ENCODE results near the gene PCSK1. TPM values are rescaled to one million over a fixed set of nuclear protein-coding genes. Genes with fewer than 3 reads are reported as not detected.

Gene PCSK1
- total RNA-seq, 1 experiment from 2014 or later = not detected

DNA sequence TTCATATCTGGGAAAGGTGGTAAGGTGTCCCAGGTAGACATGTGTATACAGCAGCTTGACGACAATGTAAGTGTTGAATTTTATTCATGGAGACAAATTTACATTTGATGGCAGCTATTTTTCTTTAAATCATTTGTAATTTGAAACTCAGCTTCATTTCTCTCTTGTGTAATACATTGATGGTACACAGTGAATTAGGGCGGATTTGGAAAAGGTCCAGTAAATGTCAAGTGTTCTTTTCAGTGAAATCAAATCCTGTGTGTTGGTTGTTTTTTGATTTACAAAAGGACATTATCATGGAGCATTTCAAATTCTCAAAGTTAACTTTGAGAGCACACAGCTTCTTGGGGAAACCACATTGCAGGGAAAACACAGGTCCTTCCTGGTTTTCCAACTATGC, 30.0 kb upstream of the PCSK1 start:
- Histone ChIP-seq H3K9ac (ENCODE audit: low read length) (no peak overlapping the region), H3K36me3 (ENCODE audit: control insufficient read depth in 1 of 2, insufficient read depth in 2 of 2, low read length in 2 of 2) (no peaks in the 10 kb centered on the region), H4K20me1 (ENCODE audit: insufficient read depth) (no peaks in the 10 kb centered on the region), H3K4me1 (ENCODE audit: control insufficient read depth in 1 of 2, insufficient read depth in 2 of 2, low read length in 2 of 2) (no peaks in the 10 kb centered on the region), H2AFZ (ENCODE audit: low read depth, low read length, poor library complexity, severe bottlenecking) (no peak overlapping the region), H3K4me2 (ENCODE audit: low read length) (no peak overlapping the region), H3K9me2 (ENCODE audit: insufficient read depth) (no peaks in the 10 kb centered on the region), H3K9me3 (ENCODE audit: control insufficient read depth in 1 of 2, insufficient read depth in 1 of 2, low read depth in 1 of 2, low read length in 2 of 2) (no peaks in the 10 kb centered on the region), H3K4me3 (replicated peaks in 1 of 2; ENCODE audit: low read depth in 1 of 2, low read length in 2 of 2) (no peak overlapping the region), H3K27ac (ENCODE audit: low read depth, low read length) (no peak overlapping the region), H3K79me2 (ENCODE audit: insufficient read depth, low read length) (no peaks in the 10 kb centered on the region), H3K27me3 (ENCODE audit: insufficient read depth, low read length) (peaks cover 22% of the 10 kb centered on the region)
- TF ChIP-seq POLR2AphosphoS5 (IDR thresholded peaks at IDR 0.05; ENCODE audit: low read depth, low read length) (no peak), YY1 (IDR thresholded peaks at IDR 0.05; ENCODE audit: extremely low read depth, insufficient replicate concordance, low read depth, low read length) (no peak), POLR2A (IDR thresholded peaks at IDR 0.05; ENCODE audit: borderline replicate concordance, extremely low read depth, insufficient read depth, insufficient read length) (no peak), SIN3A (IDR thresholded peaks at IDR 0.05; ENCODE audit: low read depth) (no peak)
- BruUV-seq (replicated peaks) = no TSS peak
- ChIA-PET CTCF (no interaction called here), RAD21 (ENCODE audit: low non-redundant PET in 1 of 2, low total read pairs in 2 of 2, uncharacterized antibody in 2 of 2, unreplicated experiment in 2 of 2) (no interaction called here), POLR2A (no interaction called here)
- DNase-seq (ENCODE audit: low read depth, low spot score) (no peak), ATAC-seq (no peak)
- intact Hi-C loops (cut with micrococcal nuclease) = no loop called here

DNA sequence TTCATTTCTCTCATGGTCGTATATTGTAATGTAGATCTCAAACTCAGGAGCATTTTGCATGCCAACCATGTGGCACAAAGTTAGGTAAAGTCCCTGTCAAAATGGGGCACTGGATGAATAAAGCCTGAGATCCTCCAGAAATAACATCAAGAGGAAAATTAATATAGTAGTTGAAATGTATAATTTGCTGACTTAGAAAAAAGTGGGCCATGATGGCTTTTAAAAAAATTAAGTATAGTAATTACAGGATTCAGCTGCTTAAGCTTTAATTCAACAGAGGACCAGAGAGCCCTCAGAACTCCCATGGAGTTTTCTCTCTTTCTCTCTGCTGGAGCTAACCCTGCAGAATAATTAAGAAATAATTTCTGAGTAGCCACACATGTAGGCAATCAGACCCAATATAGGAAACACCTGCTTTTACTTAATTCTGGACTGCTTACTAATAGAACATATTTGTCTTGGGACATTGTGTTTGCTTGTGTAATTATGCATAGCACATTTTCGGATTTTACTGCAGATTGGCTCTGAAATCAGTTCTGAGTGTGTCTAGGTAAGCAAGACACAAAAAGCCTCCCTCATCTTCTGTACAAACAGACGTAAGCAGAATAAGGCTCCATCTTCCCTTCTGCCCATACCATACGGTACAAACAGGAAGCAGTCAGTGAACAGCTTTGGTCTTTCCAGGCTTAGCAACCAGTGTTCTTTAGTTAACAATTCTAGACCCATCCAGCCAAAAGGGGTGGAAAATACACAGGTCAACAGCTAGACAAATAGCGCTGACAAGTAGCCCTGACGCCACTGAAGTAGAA, 26.5 kb upstream of the PCSK1 start:
- no peak overlapping the region for H3K4me3 ChIP-seq (replicated peaks in 1 of 2; ENCODE audit: low read depth in 1 of 2, low read length in 2 of 2)
- POLR2A ChIA-PET = no interaction called here
- H3K27ac ChIP-seq (ENCODE audit: low read depth, low read length) = no peak overlapping the region
- no peaks in the 10 kb centered on the region for H3K36me3 ChIP-seq (ENCODE audit: control insufficient read depth in 1 of 2, insufficient read depth in 2 of 2, low read length in 2 of 2)
- H3K9ac ChIP-seq (ENCODE audit: low read length) = no peak overlapping the region
- no peaks in the 10 kb centered on the region for H3K9me2 ChIP-seq (ENCODE audit: insufficient read depth)
- H2AFZ ChIP-seq (ENCODE audit: low read depth, low read length, poor library complexity, severe bottlenecking) = no peak overlapping the region
- BruUV-seq (replicated peaks) = no TSS peak
- no peak overlapping the region for H3K4me2 ChIP-seq (ENCODE audit: low read length)
- TF ChIP-seq YY1 (IDR thresholded peaks at IDR 0.05; ENCODE audit: extremely low read depth, insufficient replicate concordance, low read depth, low read length) = no peak
- intact Hi-C loops (cut with micrococcal nuclease) = no loop called here
- no peak for DNase-seq (ENCODE audit: low read depth, low spot score)
- H4K20me1 ChIP-seq (ENCODE audit: insufficient read depth) = no peaks in the 10 kb centered on the region; the same call in 1 of the 2 replicates
- H3K79me2 ChIP-seq (ENCODE audit: insufficient read depth, low read length) = no peaks in the 10 kb centered on the region
- H3K9me3 ChIP-seq (ENCODE audit: control insufficient read depth in 1 of 2, insufficient read depth in 1 of 2, low read depth in 1 of 2, low read length in 2 of 2) = no peaks in the 10 kb centered on the region
- H3K4me1 ChIP-seq (ENCODE audit: control insufficient read depth in 1 of 2, insufficient read depth in 2 of 2, low read length in 2 of 2) = no peaks in the 10 kb centered on the region
- RAD21 ChIA-PET (ENCODE audit: low non-redundant PET in 1 of 2, low total read pairs in 2 of 2, uncharacterized antibody in 2 of 2, unreplicated experiment in 2 of 2) = no interaction called here
- ATAC-seq = no peak
- peaks cover 21% of the 10 kb centered on the region for H3K27me3 ChIP-seq (ENCODE audit: insufficient read depth, low read length)
- CTCF ChIA-PET = no interaction called here

Measured in HCT116 (cell line).